ENCODE results near the gene NAPEPLD. TPM values are rescaled to one million over a fixed set of nuclear protein-coding genes. Genes with fewer than 3 reads are reported as not detected.
"Not testable (repeated sequence)": the region's sequence is repeated elsewhere in the genome, so short reads cannot be mapped to it uniquely, and the experiment has no call there.

NAPEPLD gene
- total RNA-seq = 11.7 TPM
- long read RNA-seq, partial matches to known transcripts = 5 of 9 reads
- long read RNA-seq, other reads (novel, unspliced or antisense) = 2 of 9 reads

DNA sequence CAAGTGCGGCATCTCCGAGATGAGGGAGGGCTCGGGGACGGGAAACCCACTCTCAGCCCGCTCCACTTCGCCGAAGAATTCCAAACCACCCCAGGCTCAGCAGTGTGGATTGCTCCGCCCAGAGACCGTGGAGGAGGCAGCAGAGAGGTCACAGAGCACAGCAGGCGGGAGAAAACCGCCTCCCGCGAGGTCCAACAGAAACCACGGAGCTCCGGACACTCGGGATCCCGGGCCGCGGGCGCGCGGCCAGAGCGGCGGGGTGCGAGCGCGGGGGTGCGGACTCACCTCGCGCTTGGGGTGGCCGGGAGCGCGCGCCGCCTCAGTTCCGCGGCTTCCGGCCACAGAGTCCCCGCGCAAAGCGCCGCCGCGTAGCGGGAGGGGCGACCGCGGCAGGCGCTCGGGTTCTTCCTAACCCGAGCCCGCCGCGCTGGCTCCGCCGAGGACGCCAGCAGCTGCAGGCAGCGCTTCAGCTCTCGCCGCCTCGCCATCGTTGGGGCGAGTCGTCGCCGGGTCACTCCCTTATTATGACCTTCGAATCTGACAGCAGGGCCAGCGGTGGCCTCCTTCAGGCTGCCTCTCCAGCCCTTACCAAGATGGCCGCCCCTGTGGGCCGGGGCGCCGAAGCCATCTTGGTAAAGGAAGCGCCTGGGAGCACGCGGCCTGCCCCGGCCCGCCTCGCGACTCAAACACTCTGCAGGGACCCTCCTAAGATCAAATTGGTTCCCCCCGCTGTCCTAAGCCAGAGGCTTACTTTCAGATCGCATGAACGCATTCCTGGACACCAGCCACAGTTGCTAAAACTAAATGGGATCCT lies at the start of gene NAPEPLD:
Gene NAPEPLD (minus strand): TSS at position 106 of the 814 bp plus-strand sequence. CDS start 20,323 bp downstream, outside the sequence.
- Histone ChIP-seq H3K4me3 (peak within 1 kb of the TSS; percentile 77), H3K27ac (replicated peaks) (peak within 1 kb of the TSS; percentile 95), H3K36me3 (no peaks in the 10 kb centered on the region), H3K9me3 (replicated peaks) (no peaks in the 10 kb centered on the region), H3K27me3 (ENCODE audit: low read depth) (no peaks in the 10 kb centered on the region), H3K4me1 (peaks cover 34% of the 10 kb centered on the region)
- intact Hi-C loops (cut with micrococcal nuclease) = no loop called here
- TF ChIP-seq, protein P1, sequence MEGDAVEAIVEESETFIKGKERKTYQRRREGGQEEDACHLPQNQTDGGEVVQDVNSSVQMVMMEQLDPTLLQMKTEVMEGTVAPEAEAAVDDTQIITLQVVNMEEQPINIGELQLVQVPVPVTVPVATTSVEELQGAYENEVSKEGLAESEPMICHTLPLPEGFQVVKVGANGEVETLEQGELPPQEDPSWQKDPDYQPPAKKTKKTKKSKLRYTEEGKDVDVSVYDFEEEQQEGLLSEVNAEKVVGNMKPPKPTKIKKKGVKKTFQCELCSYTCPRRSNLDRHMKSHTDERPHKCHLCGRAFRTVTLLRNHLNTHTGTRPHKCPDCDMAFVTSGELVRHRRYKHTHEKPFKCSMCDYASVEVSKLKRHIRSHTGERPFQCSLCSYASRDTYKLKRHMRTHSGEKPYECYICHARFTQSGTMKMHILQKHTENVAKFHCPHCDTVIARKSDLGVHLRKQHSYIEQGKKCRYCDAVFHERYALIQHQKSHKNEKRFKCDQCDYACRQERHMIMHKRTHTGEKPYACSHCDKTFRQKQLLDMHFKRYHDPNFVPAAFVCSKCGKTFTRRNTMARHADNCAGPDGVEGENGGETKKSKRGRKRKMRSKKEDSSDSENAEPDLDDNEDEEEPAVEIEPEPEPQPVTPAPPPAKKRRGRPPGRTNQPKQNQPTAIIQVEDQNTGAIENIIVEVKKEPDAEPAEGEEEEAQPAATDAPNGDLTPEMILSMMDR (IDR thresholded peaks at IDR 0.05; ENCODE audit: borderline replicate concordance) = no peak
- peak; percentile 91 for DNase-seq

DNA sequence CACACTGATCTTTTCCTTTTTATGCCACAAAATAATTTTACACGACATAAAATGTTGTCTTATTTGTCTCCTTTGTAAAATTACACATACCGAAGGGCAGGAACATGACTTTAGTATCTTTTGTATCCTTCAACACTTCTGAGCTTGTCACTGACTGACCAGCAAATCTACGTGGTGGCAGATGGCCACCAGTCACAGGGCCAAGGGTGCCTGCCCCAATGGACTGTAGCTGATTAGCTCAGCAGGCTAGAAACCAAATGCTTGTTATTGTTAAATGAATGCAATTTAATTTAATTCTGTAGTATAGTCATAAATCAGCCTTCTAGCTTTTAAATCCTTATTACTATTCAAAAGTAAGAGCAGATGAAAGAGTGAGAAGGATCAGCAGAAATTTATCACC lies 49.2 kb upstream of the NAPEPLD start:
- H3K4me3 ChIP-seq; H3K4me1 ChIP-seq; DNase-seq; H3K27me3 ChIP-seq (ENCODE audit: low read depth); H3K36me3 ChIP-seq; intact Hi-C loops (cut with micrococcal nuclease); H3K9me3 ChIP-seq (replicated peaks); H3K27ac ChIP-seq (replicated peaks): not testable (repeated sequence)

DNA sequence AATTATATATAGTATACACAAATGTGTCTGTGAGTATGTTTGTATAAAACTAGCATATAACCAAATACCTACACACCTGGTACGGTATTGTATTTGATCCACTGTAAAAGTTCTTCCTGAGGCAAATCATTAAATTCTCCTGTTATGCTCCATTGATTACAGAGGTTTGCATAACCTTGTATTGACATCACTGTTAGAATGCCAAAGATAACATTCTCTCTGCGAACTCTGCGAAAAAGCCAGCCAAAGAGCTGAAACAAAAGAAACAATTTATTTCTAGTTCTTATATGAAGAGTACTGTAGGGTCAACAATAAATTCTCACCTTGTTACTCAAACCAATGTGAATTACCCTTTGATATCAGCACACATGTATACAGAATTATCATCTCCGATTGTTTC lies 46.5 kb upstream of the NAPEPLD start:
- intact Hi-C loops (cut with micrococcal nuclease); DNase-seq; H3K27me3 ChIP-seq (ENCODE audit: low read depth); H3K4me1 ChIP-seq; H3K27ac ChIP-seq (replicated peaks); H3K9me3 ChIP-seq (replicated peaks); H3K4me3 ChIP-seq; H3K36me3 ChIP-seq: not testable (repeated sequence)

DNA sequence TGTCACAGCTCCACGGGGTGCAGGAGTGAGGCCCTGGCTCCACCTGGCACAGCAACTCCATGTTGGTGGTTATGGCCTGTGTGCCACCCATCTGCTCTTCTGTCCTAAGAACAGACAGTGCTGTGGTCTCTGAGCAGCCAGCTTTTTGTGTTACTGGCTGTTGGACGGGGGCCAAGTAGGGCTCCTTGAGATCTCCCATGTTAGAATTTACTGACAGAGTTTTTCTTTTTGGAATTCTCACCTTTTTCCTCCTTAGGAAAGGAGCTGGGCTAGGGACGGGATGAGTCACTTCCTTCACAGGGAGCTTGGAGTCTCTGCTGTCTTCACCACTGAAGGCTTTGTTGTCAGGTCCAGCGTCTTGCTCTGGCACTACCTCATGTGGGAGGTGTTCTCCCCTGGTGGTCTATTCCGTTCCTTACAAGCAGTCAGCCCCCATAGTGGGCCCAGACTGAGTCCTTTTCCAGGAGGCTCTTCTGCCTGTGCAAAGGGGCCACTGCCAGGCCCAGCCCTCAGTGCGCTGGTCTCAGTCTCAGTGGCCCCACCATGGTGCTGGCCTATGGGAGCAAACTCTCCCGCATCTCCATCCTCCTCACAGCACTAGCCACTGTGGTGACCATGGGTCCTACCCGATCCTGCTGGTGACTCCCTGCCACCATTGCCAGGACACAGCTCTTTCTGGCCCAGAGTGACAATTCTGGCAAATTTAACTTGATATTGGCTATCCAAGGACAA lies 23.7 kb upstream of the NAPEPLD start:
- H3K27me3 ChIP-seq (ENCODE audit: low read depth); intact Hi-C loops (cut with micrococcal nuclease); H3K9me3 ChIP-seq (replicated peaks); H3K4me3 ChIP-seq; H3K4me1 ChIP-seq; H3K36me3 ChIP-seq; H3K27ac ChIP-seq (replicated peaks); DNase-seq: not testable (repeated sequence)

DNA sequence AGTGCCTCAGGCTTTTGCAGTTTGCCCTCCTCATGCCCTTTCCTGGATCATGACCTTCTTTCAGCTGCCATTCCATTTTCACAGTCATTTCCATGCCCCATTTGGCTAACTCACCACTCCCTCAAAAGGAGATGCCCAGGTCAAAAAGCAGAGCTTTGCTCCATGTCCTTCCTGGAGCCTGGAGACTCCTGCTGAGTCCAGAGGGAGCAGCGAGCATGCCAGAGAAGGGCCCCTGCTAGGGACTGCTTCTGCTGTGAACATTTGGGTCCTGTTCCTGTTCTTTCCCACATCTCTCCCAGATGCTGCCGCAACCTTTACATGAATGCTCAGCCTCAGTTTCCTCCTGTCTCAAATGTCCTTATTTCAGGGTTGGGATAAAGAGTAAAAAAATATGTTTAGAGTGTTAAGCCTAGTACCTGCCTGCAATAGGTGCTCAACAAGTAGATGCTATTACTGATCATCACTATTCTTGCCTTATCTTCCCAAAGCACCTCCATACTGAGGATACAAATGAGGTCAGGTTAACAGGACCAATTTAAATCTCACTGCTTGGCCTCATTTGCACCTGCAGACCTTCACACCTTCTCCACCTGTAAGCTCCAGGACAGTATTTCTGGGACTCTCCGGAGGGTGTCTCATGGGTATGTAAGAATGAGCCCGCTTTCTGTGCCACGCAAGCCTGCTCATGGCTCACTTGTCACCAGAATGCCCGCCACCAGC lies 23.0 kb upstream of the NAPEPLD start:
- H3K36me3 ChIP-seq; H3K4me1 ChIP-seq; H3K4me3 ChIP-seq; intact Hi-C loops (cut with micrococcal nuclease); H3K27me3 ChIP-seq (ENCODE audit: low read depth); H3K9me3 ChIP-seq (replicated peaks); DNase-seq; H3K27ac ChIP-seq (replicated peaks): not testable (repeated sequence)

DNA sequence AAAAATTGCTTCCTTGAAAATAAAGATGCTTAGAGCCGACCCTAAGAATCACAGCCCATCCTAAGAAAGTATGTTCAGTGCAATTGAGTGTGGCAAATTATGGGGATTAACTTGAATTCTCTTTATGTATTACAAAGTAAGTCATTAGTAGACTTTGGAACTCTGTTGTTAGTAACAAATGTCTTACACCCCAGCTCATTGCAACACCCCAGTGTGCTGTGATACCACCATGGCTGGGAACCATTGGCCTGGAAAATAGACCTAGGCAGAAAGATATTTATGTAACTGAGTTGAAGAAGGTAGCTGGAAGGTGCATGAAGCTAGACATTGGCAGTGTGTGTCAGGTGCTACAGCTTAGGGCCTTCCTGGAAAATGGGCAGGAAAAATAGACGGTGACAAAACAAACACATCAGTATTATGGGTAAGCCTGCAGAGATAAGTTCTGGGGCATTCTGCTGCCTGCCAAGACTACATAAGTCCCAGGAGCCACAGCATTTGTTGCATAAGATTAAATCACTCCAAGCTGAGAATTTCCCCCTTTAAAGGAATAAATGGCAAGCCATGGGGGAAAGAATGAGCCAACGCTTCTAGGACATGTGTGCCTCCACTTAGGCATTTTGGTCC lies 18.1 kb upstream of the NAPEPLD start:
- H3K4me1 ChIP-seq; intact Hi-C loops (cut with micrococcal nuclease); H3K4me3 ChIP-seq; DNase-seq; H3K9me3 ChIP-seq (replicated peaks); H3K36me3 ChIP-seq; H3K27me3 ChIP-seq (ENCODE audit: low read depth); H3K27ac ChIP-seq (replicated peaks): not testable (repeated sequence)

DNA sequence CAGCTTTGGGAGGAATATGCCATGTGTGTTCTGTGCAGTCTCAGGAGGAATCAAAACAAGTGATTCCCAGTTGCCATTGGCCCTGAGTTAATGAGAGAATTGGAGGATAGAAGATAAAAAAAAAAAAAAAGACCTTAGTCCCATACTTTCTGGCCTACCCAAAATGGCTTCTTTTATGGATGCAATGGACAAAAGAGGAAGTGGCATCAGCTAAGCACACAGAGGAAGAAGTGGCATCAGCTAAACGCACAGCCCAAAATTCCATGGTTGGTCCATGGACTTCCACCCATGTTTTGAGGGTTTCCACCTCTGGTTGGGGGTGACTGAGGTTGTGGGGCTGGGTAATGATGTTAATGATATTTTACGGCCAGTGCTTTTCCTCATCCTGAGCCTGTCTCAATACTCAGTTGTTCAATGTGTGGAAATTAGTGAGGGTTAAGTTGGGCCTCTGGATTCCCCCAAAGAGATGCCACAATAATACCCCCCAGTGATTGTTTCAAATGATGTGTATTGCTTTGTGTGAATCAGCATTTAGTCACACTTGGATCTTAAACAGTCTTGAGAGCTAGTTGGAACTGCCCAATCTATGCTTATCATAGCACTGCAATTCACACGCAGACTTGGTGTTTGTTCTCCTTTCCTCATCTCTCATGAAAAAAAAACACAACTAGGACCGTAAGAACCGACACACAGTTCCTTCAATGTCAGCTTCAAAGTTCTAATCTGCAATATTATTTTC lies 14.4 kb upstream of the NAPEPLD start:
- H3K4me3 ChIP-seq; H3K4me1 ChIP-seq; H3K27ac ChIP-seq (replicated peaks); DNase-seq; H3K36me3 ChIP-seq; H3K9me3 ChIP-seq (replicated peaks); intact Hi-C loops (cut with micrococcal nuclease); H3K27me3 ChIP-seq (ENCODE audit: low read depth): not testable (repeated sequence)

DNA sequence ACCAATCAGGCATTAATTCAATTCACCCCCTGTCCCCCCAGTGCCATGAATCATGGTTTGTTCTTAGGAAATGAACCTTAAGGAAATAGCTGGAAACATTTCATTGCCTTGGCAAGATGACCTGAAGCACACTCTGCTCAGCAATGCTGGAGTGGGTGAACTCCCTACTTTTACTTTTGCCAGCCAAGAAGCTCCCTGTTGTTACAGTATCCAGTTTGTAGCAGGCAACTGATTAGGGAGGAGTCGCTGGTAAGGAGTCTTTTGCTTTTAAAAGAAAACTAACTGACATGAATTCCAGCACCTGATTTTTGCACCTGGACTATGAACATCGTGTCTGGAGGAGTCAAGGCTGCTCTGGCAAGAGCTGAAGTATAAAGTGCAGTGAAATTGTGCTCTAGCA lies 13.7 kb upstream of the NAPEPLD start:
- H3K4me1 ChIP-seq; H3K27ac ChIP-seq (replicated peaks); H3K9me3 ChIP-seq (replicated peaks); H3K27me3 ChIP-seq (ENCODE audit: low read depth); DNase-seq; H3K4me3 ChIP-seq; H3K36me3 ChIP-seq; intact Hi-C loops (cut with micrococcal nuclease): not testable (repeated sequence)

DNA sequence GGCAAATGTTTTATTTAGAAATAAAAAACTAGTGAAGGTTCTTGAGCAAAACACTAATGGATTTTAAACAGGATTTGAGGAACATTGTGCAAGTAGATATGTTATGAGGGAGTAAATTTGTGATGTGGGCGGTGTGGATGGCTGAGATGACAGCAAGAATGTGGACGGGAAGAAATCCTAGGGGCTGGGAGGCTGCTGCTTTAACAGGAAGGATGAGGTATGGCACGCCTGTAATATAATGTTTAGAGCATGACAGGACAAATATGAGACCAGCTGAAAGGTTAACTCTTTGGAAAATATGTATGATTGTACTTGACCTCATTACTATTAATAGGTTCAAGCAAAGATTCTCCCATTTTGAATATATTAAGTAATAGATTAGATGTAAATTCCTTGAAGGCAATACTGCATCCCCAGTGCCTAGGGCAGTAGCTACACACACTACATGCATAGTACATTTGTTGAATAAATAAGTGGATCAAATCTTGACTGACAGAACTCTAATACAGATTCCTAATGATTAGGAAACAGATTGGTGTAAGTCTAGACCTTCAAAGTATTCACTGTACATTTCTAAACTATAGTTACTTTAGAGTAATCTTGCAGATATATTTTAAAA lies 13.2 kb upstream of the NAPEPLD start:
- H3K27ac ChIP-seq (replicated peaks); DNase-seq; H3K4me3 ChIP-seq; H3K4me1 ChIP-seq; H3K27me3 ChIP-seq (ENCODE audit: low read depth); H3K9me3 ChIP-seq (replicated peaks); H3K36me3 ChIP-seq; intact Hi-C loops (cut with micrococcal nuclease): not testable (repeated sequence)

DNA sequence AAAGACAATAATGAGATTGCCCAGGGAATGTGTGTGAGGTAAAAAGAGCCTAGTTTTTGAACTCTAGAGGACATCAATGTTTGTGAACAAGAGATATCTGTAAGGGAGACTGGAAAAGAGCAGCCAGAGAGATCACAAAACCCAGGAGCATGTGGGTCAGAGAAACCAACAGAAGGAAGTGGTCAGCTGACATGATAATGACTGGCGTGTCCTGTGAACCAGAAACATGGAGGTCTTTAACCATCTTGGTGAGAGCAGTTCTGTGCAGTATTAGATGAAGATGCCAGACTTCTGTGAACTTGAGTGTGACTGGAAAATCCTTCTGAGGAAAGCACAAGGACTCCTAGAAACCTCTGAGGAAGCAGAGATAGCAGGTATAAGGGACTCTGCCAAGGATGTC lies 10.2 kb upstream of the NAPEPLD start:
- intact Hi-C loops (cut with micrococcal nuclease); H3K4me3 ChIP-seq; H3K36me3 ChIP-seq; H3K4me1 ChIP-seq; H3K27ac ChIP-seq (replicated peaks); H3K27me3 ChIP-seq (ENCODE audit: low read depth); H3K9me3 ChIP-seq (replicated peaks); DNase-seq: not testable (repeated sequence)

DNA sequence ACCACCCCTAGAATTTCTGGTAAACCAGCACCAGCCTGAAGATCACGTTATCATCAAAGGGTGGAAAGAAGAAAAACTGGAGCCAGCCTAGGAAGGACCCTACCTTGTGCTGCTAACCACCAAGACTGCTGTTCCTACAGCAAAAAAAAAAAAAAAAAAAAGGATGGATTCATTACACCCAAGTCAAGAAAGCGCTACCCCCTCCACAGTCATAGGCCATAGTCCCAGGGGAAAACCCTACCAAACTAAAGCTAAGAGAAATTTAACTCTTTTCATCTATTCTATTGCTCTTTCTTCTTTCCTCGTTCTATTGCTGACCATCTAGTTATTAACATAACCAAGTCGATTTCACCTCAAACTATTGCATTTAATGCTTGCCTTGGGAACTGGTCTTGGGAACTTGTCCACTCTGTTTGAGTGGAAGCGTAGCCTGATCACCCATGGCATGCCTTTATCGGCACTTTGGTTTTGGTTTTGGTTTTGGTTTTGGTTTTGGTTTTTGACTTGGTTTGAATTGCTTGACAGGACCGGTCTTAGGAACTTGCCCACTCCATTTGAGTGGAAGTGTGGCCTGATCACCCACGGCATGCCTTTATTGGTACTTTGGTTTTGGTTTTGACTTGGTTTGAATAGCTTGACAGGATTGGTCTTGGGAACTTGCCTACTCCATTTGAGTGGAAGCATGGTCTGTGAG lies 6.6 kb upstream of the NAPEPLD start:
- intact Hi-C loops (cut with micrococcal nuclease) = not testable (repeated sequence)

More for the DNA sequence above, 6.6 kb upstream of the NAPEPLD start:
- not testable (repeated sequence) for H3K27me3 ChIP-seq (ENCODE audit: low read depth); H3K4me1 ChIP-seq; H3K27ac ChIP-seq (replicated peaks); H3K36me3 ChIP-seq; H3K9me3 ChIP-seq (replicated peaks); H3K4me3 ChIP-seq; DNase-seq

Measured in left ventricle myocardium inferior (tissue), 1 donor.